Measurements from ENCODE around the gene KCNMA1. TPM values are rescaled to one million over a fixed set of nuclear protein-coding genes. Genes with fewer than 3 reads are reported as not detected.

Gene KCNMA1
- total and polyA plus RNA-seq, 2 donors from 2014 or later: 4.2 to 8.9 TPM

DNA sequence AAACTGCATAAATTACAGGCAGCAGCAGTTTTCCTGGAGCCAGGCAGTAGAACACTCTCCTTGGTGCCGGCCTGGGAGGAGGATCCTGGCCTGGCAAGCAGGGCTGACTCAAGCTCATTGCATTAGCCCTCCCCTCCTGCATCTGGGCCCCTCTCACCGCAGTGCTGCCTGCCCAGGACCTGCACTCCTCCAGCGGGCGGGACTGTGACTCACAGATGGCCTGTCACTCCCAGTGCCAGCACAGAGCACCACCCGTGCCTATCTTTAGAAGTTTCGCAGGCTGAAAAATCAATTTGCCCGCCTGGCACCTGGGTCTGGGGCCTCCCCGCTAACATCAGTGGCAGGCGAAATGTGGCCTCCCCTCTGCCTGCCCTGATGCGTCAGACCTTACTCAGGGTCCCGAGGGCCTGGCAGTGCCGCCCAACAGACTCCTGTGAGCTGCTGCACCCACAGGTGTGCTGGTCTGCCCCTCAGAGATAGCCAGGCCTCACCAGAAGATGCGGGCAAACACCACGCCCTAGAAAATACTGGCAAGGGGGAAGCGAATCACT is 123.8 kb downstream of the KCNMA1 start:
- Histone ChIP-seq H3K27me3 (ENCODE audit: control insufficient read depth, insufficient read depth, low read length) (no peaks in the 10 kb centered on the region), H3K9me3 (ENCODE audit: control insufficient read depth in 2 of 3, insufficient read depth in 1 of 3, low read length in 3 of 3) (no peaks in the 10 kb centered on the region), H3K9ac (ENCODE audit: low read length in 3 of 3) (no peak overlapping the region), H3K27ac (ENCODE audit: low read depth in 2 of 2, low read length in 2 of 2) (no peak overlapping the region), H3K4me3 (ENCODE audit: low read length in 3 of 3) (no peak overlapping the region), H3K36me3 (ENCODE audit: control insufficient read depth in 2 of 3, insufficient read depth in 3 of 3, low read length in 3 of 3) (no peaks in the 10 kb centered on the region), H3K4me1 (ENCODE audit: control insufficient read depth in 2 of 3, insufficient read depth in 2 of 3, low read depth in 1 of 3, low read length in 3 of 3) (peaks cover 0 to 4% (median 0%) of the 10 kb centered on the region in 3 donors)
- DNase-seq: peak; percentile 77 to 94 (median 82)
- TF ChIP-seq, protein P1, sequence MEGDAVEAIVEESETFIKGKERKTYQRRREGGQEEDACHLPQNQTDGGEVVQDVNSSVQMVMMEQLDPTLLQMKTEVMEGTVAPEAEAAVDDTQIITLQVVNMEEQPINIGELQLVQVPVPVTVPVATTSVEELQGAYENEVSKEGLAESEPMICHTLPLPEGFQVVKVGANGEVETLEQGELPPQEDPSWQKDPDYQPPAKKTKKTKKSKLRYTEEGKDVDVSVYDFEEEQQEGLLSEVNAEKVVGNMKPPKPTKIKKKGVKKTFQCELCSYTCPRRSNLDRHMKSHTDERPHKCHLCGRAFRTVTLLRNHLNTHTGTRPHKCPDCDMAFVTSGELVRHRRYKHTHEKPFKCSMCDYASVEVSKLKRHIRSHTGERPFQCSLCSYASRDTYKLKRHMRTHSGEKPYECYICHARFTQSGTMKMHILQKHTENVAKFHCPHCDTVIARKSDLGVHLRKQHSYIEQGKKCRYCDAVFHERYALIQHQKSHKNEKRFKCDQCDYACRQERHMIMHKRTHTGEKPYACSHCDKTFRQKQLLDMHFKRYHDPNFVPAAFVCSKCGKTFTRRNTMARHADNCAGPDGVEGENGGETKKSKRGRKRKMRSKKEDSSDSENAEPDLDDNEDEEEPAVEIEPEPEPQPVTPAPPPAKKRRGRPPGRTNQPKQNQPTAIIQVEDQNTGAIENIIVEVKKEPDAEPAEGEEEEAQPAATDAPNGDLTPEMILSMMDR (IDR thresholded peaks at IDR 0.05; ENCODE audit: borderline replicate concordance, extremely low read depth, insufficient read depth): no peak
- intact Hi-C loops (cut with DNase I): no loop called here
- no peak for FAIRE-seq

DNA sequence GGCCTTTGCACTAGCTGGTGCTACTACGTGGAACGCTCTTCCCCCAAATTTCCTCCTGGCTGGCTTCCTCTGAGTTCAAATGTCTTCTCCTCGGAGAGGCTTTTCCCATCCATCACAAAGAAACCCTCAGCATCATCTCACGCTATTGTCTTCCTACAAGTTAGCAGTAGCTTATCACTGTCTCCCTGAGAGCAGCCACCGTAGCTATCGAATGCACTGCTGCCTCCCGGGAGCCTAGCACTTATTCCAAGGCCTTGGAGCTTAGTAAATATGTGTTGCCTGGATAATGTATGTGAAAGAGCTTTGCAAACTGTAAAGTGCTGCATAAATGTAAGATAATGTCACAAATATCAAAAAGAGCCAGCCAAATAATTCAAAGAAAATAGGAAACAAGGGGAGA is 124.4 kb downstream of the KCNMA1 start:
- FAIRE-seq (no peak), DNase-seq (no peak)
- no peak overlapping the region for H3K27ac ChIP-seq (ENCODE audit: low read depth in 2 of 2, low read length in 2 of 2)
- H3K4me3 ChIP-seq (ENCODE audit: low read length in 3 of 3): no peak overlapping the region
- TF ChIP-seq, protein P1 (IDR thresholded peaks at IDR 0.05; ENCODE audit: borderline replicate concordance, extremely low read depth, insufficient read depth): no peak
- no peak overlapping the region for H3K9ac ChIP-seq (ENCODE audit: low read length in 3 of 3)
- intact Hi-C loops (cut with DNase I): no loop called here
- H3K9me3 ChIP-seq (ENCODE audit: control insufficient read depth in 2 of 3, insufficient read depth in 1 of 3, low read length in 3 of 3): no peaks in the 10 kb centered on the region
- H3K4me1 ChIP-seq (ENCODE audit: control insufficient read depth in 2 of 3, insufficient read depth in 2 of 3, low read depth in 1 of 3, low read length in 3 of 3): peaks cover 0 to 4% (median 0%) of the 10 kb centered on the region in 3 donors
- no peaks in the 10 kb centered on the region for H3K36me3 ChIP-seq (ENCODE audit: control insufficient read depth in 2 of 3, insufficient read depth in 3 of 3, low read length in 3 of 3)
- no peaks in the 10 kb centered on the region for H3K27me3 ChIP-seq (ENCODE audit: control insufficient read depth, insufficient read depth, low read length)

DNA sequence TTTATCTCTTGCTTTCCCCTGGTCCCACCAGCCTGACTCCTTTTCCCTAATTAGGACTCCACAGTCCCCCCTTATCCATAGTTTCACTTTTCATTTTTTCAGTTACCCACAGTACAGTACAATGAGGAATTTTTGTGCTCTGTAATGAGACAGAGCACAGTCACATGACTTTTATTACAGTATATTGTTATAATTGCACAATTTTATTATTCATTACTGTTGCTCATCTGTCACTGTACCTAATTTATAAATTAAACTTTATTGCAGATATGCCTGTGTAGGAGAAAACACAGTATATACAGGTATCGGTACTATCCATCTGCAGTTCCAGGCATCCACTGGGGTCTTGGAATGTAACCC is 125.4 kb downstream of the KCNMA1 start:
- Histone ChIP-seq H3K36me3 (ENCODE audit: control insufficient read depth in 2 of 3, insufficient read depth in 3 of 3, low read length in 3 of 3) (no peaks in the 10 kb centered on the region), H3K4me3 (ENCODE audit: low read length in 3 of 3) (no peak overlapping the region), H3K9me3 (ENCODE audit: control insufficient read depth in 2 of 3, insufficient read depth in 1 of 3, low read length in 3 of 3) (no peaks in the 10 kb centered on the region), H3K27ac (ENCODE audit: low read depth in 2 of 2, low read length in 2 of 2) (no peak overlapping the region), H3K4me1 (ENCODE audit: control insufficient read depth in 2 of 3, insufficient read depth in 2 of 3, low read depth in 1 of 3, low read length in 3 of 3) (peaks cover 0 to 4% (median 0%) of the 10 kb centered on the region in 3 donors), H3K27me3 (ENCODE audit: control insufficient read depth, insufficient read depth, low read length) (no peaks in the 10 kb centered on the region), H3K9ac (ENCODE audit: low read length in 3 of 3) (no peak overlapping the region)
- no peak for FAIRE-seq
- DNase-seq: no peak
- intact Hi-C loops (cut with DNase I): no loop called here
- TF ChIP-seq, protein P1 (IDR thresholded peaks at IDR 0.05; ENCODE audit: borderline replicate concordance, extremely low read depth, insufficient read depth): no peak

Measured in kidney (tissue), 14 donors.